Activated T-cell treated with anti-CD3 and anti-CD28 coated beads for 1 hour (primary cell): ENCODE data around the gene NR2C2.

ENCODE experiments used
- DNase-seq: peaks from one replicate; pipeline ENCODE4 v3.0.0-alpha.2; 2020; ENCODE audit warnings: low read depth

NR2C2 gene

DNA sequence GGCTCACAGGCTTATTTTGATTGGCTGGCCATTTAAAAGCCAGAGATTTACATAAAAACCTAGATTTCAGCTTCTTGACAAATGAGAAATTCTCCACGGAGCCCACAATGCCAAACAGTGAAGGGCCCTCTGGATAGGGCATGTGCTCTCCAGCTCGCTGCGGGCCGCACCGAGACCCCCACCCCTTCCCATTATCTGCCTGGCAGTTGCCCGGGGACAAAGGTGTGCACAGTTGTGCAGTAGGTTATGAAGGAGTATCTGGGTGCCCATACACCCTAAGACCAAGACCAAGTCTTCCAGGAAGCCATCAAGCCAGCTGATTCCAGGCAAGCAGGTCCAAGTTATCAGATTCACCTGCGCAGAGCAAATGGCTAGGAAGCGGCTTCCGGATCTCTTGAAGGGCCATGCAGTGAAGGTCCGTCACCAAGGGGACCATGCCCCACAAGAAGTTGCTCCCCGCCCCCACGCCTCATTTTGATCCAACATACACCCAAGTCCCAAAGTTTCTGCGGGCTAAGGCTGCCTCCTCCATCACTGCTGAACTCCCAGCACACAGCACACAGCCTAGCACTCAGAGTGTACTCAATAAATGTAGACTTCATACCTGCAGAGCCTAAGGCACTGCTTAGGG lies 116.4 kb downstream of the NR2C2 start:
- no peak for DNase-seq

DNA sequence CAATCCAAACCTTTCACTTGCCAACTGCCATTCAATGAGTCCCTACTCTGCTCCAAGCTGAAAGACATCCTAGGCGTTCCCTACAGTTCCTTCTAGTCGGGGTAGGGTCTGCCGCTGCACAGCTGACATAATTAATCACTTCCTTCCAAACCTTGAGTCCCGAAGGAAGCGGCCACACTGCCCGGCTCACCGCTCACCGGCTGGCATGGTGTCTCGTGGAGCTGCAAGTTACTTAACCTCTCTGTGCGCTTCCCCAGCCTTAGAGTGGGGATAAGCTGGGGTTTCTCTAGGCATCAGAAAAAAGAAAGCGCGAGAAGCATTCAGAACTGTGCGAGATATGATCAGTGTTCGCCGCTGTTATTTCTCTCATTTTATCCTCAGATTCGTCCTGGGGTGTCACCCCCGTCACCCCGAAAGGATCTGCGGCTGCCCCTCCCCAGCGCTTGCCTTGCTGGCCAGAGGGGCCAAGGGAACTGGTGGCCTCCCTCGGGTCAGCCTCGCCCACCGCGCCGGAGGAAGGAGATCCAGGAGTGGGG lies 117.0 kb downstream of the NR2C2 start:
- DNase-seq, result no peak

DNA sequence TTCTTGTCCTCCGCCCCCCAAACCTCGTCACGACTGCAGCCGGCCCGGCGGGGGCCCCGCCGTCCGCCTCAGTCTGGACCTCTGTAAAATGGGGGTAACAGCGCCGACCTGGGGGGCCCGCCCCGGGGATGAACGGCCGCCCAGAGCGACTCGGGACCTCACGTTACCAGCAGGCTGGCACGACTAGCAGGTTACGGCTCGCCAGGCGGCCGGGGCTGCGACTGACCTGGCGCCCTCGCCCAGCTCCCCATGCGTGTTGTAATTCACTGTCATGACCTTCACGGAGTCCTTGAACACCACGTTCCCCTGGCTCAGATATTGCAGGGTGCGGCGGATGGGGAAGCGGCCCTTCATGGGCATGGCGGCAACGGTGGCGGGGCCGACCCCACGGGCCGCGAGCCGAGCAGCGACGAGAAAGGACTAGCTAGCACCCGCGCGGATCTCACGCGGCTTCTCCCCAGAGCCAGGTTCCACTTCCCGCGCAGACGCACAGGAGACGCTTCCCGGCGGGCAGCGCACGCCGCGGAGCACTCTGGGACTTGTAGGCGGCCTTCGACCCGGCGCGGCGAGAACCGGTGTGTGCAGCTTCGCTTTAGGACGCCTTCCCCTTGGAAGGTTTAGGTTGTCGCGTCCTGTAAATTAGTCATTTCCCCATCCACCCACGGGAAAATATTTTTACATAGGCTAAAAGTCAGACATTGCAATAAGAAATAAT lies 117.6 kb downstream of the NR2C2 start, which contains the start of gene MRPS25:
TSS of gene MRPS25 (minus strand) at position 481 of the 715 bp plus-strand sequence. CDS start at position 360, 121 bp downstream.
- peak; percentile 84 for DNase-seq

GRCh38 chr3:15065550-15066007 lies 118.2 kb downstream of the NR2C2 start:
- no peak for DNase-seq

DNA sequence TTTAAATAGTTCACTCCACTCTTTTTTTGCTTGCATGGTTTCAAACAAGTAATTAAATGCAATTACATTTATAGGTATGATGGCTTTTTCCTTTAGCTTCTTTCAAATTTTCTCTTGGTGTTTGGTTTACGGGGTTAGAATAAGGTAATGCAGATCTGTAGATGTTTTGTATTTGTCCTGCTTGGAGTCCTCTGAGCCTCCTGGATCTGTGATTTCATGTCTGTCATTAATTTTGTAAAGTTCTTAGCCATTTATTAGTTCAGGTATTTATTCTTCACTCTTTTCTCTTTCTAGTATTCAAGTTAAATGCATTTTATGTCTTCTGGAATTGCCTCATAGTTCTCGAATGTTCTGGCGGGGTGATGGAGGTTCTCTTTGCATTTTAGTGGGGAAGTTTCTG lies 119.1 kb downstream of the NR2C2 start:
- no peak for DNase-seq

DNA sequence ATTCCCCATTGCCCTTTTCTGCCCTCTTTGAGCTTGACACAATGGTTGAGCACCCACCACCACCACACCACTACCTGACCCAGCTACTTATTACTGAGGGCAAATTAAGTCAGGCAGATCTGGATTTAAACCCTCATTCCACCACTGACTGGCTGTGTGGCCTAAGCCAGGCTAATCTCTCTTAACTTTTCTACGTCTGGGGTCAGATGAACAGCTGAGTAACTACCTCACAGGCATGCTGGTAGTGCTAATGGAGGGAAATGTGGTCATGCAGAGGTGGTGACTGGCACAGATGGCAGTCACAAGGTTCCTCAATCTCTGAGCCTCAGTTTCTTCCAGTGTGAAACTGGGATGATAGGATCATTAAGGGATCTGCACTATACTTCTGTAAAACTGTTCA lies 122.1 kb downstream of the NR2C2 start:
- no peak for DNase-seq

DNA sequence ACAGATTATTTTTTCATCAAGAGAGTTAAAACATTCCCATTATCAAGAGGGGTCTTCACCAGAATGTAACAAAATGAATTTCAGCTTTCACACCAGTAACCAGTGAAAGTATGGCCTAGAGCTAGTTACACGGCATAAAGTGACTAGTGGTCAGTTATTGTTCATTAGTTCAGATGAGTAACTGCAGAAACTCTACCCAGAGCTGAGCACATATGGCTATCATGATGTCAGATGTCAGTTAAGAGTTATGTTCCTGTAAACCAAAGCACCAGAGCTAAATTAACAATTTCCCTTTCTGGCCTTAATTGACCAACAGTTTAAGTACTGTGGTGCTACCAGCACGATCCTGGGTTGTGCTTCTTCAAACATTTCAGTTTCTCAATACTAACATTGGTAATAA lies 124.3 kb downstream of the NR2C2 start:
- no peak for DNase-seq

DNA sequence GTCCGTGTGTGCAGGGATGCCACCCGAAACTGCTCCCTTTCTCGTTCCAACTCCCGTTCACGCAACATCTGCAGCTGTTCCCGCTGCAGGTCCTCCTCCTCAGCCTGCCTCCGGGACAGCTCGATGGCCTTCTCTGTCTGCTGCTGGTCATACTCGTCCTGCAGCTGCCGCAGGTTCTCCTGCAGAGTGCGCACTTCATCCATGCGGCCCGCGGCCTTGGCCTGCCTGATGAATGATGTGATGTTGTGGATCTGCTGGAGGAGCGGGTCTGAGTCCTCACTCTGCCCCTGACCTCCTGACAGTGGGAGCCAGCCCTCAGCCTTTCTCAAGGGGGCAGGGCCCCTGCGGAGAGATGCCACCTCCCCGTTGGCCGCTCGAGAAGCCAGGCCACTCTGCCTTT lies 127.1 kb downstream of the NR2C2 start:
- no peak for DNase-seq

DNA sequence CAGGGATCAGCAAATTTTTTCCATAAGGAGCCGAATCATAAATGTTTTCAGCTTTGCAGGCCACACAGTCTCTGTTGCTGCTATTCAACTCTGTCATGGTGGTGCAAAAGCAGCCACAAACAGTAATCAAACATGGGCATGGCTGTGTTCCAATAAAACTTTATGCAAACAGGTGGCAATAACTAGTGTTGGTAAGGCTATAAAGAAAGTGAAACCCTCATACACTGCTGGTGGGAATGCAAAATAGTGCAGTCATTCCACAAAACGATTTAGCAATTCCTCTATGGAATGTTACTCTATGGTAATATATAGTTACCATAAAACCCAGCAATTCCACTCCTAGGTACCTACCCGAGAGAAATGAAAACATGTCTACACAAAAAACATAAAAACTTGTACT lies 131.7 kb downstream of the NR2C2 start:
- no peak for DNase-seq

- no peak for DNase-seq
These were observed 134.7 kb downstream of the NR2C2 start for GRCh38 chr3:15081960-15082664.

DNA sequence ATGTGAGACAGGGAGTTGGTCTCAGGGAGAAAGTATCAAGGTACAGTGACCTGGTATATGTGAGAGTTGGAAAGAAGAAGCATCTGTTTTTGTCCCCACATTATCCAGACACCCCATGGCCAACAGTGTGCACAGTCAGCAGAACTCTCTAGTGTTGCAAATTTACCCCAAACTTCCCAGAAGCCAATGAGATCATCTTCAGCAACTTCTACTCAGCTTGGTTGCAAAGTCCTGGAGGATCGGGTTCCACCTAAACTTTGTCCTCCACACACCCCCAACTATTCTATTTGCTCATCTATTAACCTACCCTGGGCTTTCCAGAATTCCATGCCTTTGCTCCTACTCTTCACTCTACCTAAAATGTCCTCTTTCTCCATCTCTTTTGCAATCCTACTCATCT lies 135.9 kb downstream of the NR2C2 start:
- no peak for DNase-seq

GRCh38 chr3:15086263-15086662 lies 138.9 kb downstream of the NR2C2 start:
- no peak for DNase-seq

GRCh38 chr3:15086699-15087098 lies 139.3 kb downstream of the NR2C2 start:
- DNase-seq, result no peak

DNA sequence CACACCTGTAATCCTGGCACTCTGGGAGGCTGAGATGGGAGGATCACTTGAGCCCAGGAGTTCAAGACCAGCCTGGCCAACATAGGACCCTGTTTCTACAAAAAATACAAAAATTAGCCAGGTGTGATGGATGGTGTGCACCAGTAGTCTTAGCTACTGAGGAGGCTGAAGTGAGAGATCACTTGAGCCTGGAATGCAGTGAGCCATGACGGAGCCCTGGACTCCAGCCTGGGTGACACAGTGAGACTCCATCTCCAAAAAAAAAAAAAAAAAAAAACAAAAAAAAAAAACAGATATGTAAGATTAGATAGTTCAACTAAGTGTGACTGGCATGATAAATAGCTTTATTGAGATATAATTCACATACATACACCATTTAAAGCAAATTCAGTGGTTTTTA lies 141.8 kb downstream of the NR2C2 start:
- DNase-seq, result no peak

- no peak for DNase-seq
These were observed 144.2 kb downstream of the NR2C2 start for GRCh38 chr3:15091575-15091974.

DNA sequence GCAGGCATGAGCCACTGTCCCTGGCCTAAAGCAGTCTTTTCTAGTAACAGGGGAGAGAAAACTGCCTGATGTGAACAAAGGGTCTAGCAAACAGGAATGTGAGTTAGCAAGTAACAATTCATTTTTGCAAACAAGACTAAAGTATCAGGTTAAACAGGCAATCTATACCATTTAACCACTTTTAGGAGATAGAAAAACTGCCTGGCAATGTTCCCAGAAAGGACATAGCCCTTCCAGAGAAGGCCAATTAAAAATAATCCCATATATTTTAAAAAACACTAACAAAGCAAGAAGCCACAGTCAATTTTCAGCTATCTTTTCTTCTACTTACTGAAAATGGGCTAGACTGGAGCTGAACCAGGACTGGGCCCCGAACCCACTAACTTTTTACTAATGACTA lies 145.3 kb downstream of the NR2C2 start:
- DNase-seq, result no peak

DNA sequence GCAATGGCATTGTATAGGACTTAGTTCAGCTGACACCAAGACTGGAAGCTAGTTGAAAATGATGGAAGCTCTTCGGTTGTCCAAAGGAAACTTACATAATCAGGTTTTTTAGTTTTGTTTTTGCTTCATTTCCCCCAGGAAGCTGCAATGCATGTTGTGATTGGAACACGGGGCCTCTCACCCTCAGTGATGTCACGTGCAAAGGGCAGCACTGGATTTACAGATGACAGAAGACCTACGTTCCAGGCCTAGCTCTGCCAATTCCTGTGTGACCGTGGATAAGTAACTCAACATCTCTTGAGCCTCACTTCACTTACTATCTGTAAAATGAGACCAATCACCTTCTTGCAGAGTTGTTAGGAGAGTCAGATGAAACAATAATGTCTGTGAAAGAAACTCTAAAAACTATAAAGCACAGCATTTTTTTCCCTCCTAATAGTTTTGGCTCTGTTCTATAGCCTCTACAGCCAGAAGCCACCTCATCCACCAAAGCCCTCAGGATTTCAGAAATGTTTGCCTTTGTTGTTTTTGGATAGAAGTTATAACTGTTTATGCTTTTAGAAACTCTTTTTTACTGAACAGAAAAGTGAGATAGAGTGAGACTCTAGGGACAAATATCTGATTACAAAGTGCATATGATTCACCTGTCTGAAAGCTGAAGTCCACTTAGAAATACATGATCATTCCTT lies 146.9 kb downstream of the NR2C2 start:
- no peak for DNase-seq

GRCh38 chr3:15096046-15096445 lies 148.7 kb downstream of the NR2C2 start:
- DNase-seq, result no peak

- no peak for DNase-seq
These were observed 150.5 kb downstream of the NR2C2 start for GRCh38 chr3:15097891-15098290.
